DND-41 (cell line): Measurements from ENCODE around the gene AUTS2.

Experiments used
- EZH2 ChIP-seq: IDR thresholded peaks from 3 replicates; pipeline ENCODE4 v1.6.1; 2012; ENCODE audit warnings: borderline replicate concordance, low read depth, mild to moderate bottlenecking, moderate library complexity, low read length, inconsistent platforms; ENCODE audit not compliant: severe bottlenecking
- TF ChIP-seq, protein P1 (sequence below): IDR thresholded peaks from 2 replicates; pipeline ENCODE4 v1.5.1; 2012; ENCODE audit warnings: borderline replicate concordance, low read length, moderate library complexity, mild to moderate bottlenecking; ENCODE audit not compliant: poor library complexity, severe bottlenecking; ENCODE audit errors: extremely low read depth

DNA sequence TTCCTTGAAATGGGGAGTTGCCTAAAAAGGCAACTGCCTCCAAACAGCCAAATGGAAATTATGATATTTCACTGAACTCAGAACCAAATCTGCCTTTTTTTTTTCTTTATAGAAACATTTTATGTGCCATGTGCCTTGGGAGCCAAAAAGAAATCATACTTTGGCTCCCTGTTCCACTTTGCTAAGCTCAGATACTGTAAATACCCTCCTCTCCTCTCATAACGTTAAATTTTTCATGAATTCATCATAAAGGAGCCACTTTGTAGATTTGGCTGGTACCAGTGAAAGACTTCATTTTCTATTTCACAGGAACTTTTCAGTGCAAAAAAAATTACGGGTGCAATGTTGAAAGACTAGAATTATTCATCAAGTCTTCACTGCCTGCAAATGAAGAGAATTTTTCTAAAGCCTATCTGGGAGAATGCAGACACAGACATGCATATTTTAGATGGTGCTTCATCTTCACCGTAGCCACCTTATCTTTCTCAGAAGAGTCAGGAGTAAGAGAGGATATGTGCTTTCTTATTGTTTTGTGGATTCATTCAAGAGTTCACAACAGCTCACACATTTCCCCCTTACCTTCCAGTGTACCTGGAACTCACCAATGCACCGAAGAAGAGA, 791.4 kb downstream of the AUTS2 start:
- TF ChIP-seq, protein P1, sequence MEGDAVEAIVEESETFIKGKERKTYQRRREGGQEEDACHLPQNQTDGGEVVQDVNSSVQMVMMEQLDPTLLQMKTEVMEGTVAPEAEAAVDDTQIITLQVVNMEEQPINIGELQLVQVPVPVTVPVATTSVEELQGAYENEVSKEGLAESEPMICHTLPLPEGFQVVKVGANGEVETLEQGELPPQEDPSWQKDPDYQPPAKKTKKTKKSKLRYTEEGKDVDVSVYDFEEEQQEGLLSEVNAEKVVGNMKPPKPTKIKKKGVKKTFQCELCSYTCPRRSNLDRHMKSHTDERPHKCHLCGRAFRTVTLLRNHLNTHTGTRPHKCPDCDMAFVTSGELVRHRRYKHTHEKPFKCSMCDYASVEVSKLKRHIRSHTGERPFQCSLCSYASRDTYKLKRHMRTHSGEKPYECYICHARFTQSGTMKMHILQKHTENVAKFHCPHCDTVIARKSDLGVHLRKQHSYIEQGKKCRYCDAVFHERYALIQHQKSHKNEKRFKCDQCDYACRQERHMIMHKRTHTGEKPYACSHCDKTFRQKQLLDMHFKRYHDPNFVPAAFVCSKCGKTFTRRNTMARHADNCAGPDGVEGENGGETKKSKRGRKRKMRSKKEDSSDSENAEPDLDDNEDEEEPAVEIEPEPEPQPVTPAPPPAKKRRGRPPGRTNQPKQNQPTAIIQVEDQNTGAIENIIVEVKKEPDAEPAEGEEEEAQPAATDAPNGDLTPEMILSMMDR = no peak
- TF ChIP-seq EZH2 = no peak
